IMR-90 (cell line): ENCODE measurements around the gene COL27A1. TPM values are rescaled to one million over a fixed set of nuclear protein-coding genes. Genes with fewer than 3 reads are reported as not detected.

Experiments used
- ATAC-seq: fragments of 200-7000 bp; cut with Tn5 transposase; 2 replicates; pipeline ENCODE4 v1.9.1; 2020; ENCODE audit warnings: low read depth, mild to moderate bottlenecking, moderate library complexity
- BruUV-seq: library from RNA; stranded (reverse); fragments of 400-500 nt; replicated peaks from 2 replicates; lab custom pipeline; 2021; lab: Mats Ljungman, UMichigan
- CTCF ChIA-PET: fragments of 300-600 bp; formaldehyde crosslinking; extraction: SDS; loops from one replicate; lab custom pipeline; 2021; ENCODE audit warnings: antibody characterized with exemption; lab: Yijun Ruan, JAX
- POLR2A ChIA-PET: fragments of 300-600 bp; sonication (Branson Sonifier 250); formaldehyde crosslinking; loops from one replicate; lab custom pipeline; 2022; ENCODE audit warnings: antibody characterized with exemption; ENCODE audit not compliant: unreplicated experiment; lab: Charles Lee
- DNase-seq: peaks from one replicate; pipeline ENCODE4 v3.0.0; 2013
- H2AFZ ChIP-seq: replicated peaks from 2 replicates; pipeline ENCODE3; 2013; ENCODE audit warnings: low read length, mild to moderate bottlenecking; ENCODE audit not compliant: poor library complexity
- H2AK5ac ChIP-seq: 2 replicates; pipeline ENCODE4 v1.6.1; 2013; ENCODE audit warnings: low read depth, low read length, inconsistent platforms
- H2AK9ac ChIP-seq: replicated peaks from 2 replicates; pipeline ENCODE3; 2013; ENCODE audit warnings: mild to moderate bottlenecking, low read depth, low read length, moderate library complexity; ENCODE audit not compliant: poor library complexity
- H2BK120ac ChIP-seq: 2 replicates; pipeline ENCODE4 v1.6.1; 2013; ENCODE audit warnings: low read depth, low read length, inconsistent platforms
- H2BK15ac ChIP-seq: 3 replicates; pipeline ENCODE4 v1.6.1; 2013; ENCODE audit warnings: low read depth, low read length, inconsistent platforms
- H2BK20ac ChIP-seq: 2 replicates; pipeline ENCODE4 v1.6.1; 2013; ENCODE audit warnings: low read depth, mild to moderate bottlenecking, inconsistent platforms, low read length, moderate library complexity
- H2BK5ac ChIP-seq: 2 replicates; pipeline ENCODE4 v1.6.1; 2013; ENCODE audit warnings: mild to moderate bottlenecking, low read depth, low read length, inconsistent platforms; ENCODE audit not compliant: poor library complexity, severe bottlenecking
- H3K14ac ChIP-seq: replicated peaks from 2 replicates; pipeline ENCODE4 v1.6.1; 2013; ENCODE audit warnings: low read depth, low read length, inconsistent platforms
- H3K18ac ChIP-seq: 2 replicates; pipeline ENCODE4 v1.6.1; 2013; ENCODE audit warnings: low read depth, low read length, control low read depth
- H3K23ac ChIP-seq: 2 replicates; pipeline ENCODE4 v1.6.1; 2013; ENCODE audit warnings: low read depth, low read length, inconsistent platforms
- H3K27ac ChIP-seq: 2 replicates; pipeline ENCODE4 v1.5.1; 2013; ENCODE audit warnings: mild to moderate bottlenecking, control low read depth, low read length; ENCODE audit not compliant: insufficient read depth
- H3K27me3 ChIP-seq: 2 replicates; pipeline ENCODE4 v1.6.1; 2013; ENCODE audit warnings: low read length; ENCODE audit not compliant: control insufficient read depth, insufficient read depth
- H3K36me3 ChIP-seq: 2 replicates; pipeline ENCODE4 v1.6.1; 2013; ENCODE audit warnings: low read length, mixed read lengths; ENCODE audit not compliant: control insufficient read depth, insufficient read depth
- H3K4ac ChIP-seq: 2 replicates; pipeline ENCODE4 v1.6.1; 2013; ENCODE audit warnings: low read depth, low read length, inconsistent platforms
- H3K4me1 ChIP-seq: 2 replicates; pipeline ENCODE4 v1.6.1; 2013; ENCODE audit warnings: low read length, mixed read lengths; ENCODE audit not compliant: control insufficient read depth, insufficient read depth
- H3K4me2 ChIP-seq: 2 replicates; pipeline ENCODE4 v1.6.1; 2013; ENCODE audit warnings: low read depth, mild to moderate bottlenecking, control low read depth, low read length, moderate library complexity
- H3K4me3 ChIP-seq: 2 replicates; pipeline ENCODE4 v1.5.1; 2013; ENCODE audit warnings: low read depth, mild to moderate bottlenecking, control low read depth, low read length, moderate library complexity; ENCODE audit not compliant: insufficient read depth
- H3K56ac ChIP-seq: 2 replicates; pipeline ENCODE4 v1.6.1; 2013; ENCODE audit warnings: low read length, inconsistent platforms; ENCODE audit not compliant: insufficient read depth; ENCODE audit errors: extremely low read depth
- H3K79me1 ChIP-seq, 2 experiments: 2 replicates each; pipeline ENCODE4 v1.6.1; 2013; ENCODE audit warnings: low read length in 2 of 2, inconsistent platforms in 1 of 2, low read depth in 1 of 2
- H3K9ac ChIP-seq: 2 replicates; pipeline ENCODE4 v1.6.1; 2013; ENCODE audit warnings: low read depth, low read length, control low read depth
- H3K9me1 ChIP-seq: 2 replicates; pipeline ENCODE4 v1.6.1; 2013; ENCODE audit warnings: low read length, inconsistent platforms; ENCODE audit not compliant: insufficient read depth
- H3K9me3 ChIP-seq: 2 replicates; pipeline ENCODE4 v1.6.1; 2013; ENCODE audit warnings: low read length; ENCODE audit not compliant: control insufficient read depth, insufficient read depth
- H4K20me1 ChIP-seq: 2 replicates; pipeline ENCODE4 v1.6.1; 2013; ENCODE audit warnings: low read length, inconsistent platforms; ENCODE audit not compliant: insufficient read depth
- H4K5ac ChIP-seq: 2 replicates; pipeline ENCODE4 v1.6.1; 2013; ENCODE audit warnings: mild to moderate bottlenecking, low read depth, low read length, control low read depth
- H4K8ac ChIP-seq, 2 experiments: 2 replicates each; pipeline ENCODE4 v1.6.1; 2013; ENCODE audit warnings: low read depth in 2 of 2, low read length in 2 of 2, control low read depth in 1 of 2, inconsistent platforms in 1 of 2
- H4K91ac ChIP-seq: 2 replicates; pipeline ENCODE4 v1.6.1; 2013; ENCODE audit warnings: low read depth, low read length, inconsistent platforms; ENCODE audit not compliant: insufficient read depth
- BHLHE40 ChIP-seq: fragments of 150-350 bp; IDR thresholded peaks from 2 replicates; pipeline ENCODE4 v1.6.1; 2016; ENCODE audit warnings: mild to moderate bottlenecking, low read depth, low read length
- CEBPB ChIP-seq: IDR thresholded peaks from 2 replicates; pipeline ENCODE4 v1.6.1; 2012; ENCODE audit warnings: low read depth, low read length, improper control_type of control experiment
- CHD1 ChIP-seq: IDR thresholded peaks from 2 replicates; pipeline ENCODE4 v1.6.1; 2012; ENCODE audit warnings: low read depth, low read length, improper control_type of control experiment
- FOS ChIP-seq: fragments of 150-350 bp; IDR thresholded peaks from 2 replicates; pipeline ENCODE4 v1.6.1; 2016; ENCODE audit warnings: low read depth, low read length
- MAFK ChIP-seq: IDR thresholded peaks from 2 replicates; pipeline ENCODE4 v1.6.1; 2012; ENCODE audit warnings: low read depth, low read length, improper control_type of control experiment
- MAZ ChIP-seq: IDR thresholded peaks from 2 replicates; pipeline ENCODE4 v1.6.1; 2012; ENCODE audit warnings: low read depth, mild to moderate bottlenecking, low read length, improper control_type of control experiment, moderate library complexity, borderline replicate concordance
- MXI1 ChIP-seq: IDR thresholded peaks from 2 replicates; pipeline ENCODE4 v1.6.1; 2012; ENCODE audit warnings: low read depth, mild to moderate bottlenecking, low read length, moderate library complexity, borderline replicate concordance
- NFE2L2 ChIP-seq: fragments of 150-350 bp; IDR thresholded peaks from 2 replicates; pipeline ENCODE4 v1.6.1; 2016; ENCODE audit warnings: low read depth, mild to moderate bottlenecking, low read length
- POLR2A ChIP-seq: IDR thresholded peaks from 2 replicates; pipeline ENCODE4 v1.6.1; 2012; ENCODE audit warnings: mild to moderate bottlenecking, low read depth, low read length
- RAD21 ChIP-seq: IDR thresholded peaks from 2 replicates; pipeline ENCODE4 v1.6.1; 2012; ENCODE audit warnings: low read length, improper control_type of control experiment
- RCOR1 ChIP-seq: IDR thresholded peaks from 2 replicates; pipeline ENCODE4 v1.6.1; 2012; ENCODE audit warnings: mild to moderate bottlenecking, low read length, improper control_type of control experiment; ENCODE audit not compliant: insufficient replicate concordance
- RFX5 ChIP-seq: IDR thresholded peaks from 2 replicates; pipeline ENCODE4 v1.8.0; 2012; ENCODE audit warnings: low read depth, mild to moderate bottlenecking, low read length, moderate library complexity
- SMC3 ChIP-seq: fragments of 150-350 bp; IDR thresholded peaks from 2 replicates; pipeline ENCODE4 v1.6.1; 2016; ENCODE audit warnings: low read depth, mild to moderate bottlenecking, antibody characterized with exemption, low read length, moderate library complexity
- WGBS, 2 experiments: methylation state at CpG; one replicate each; pipeline versions ENCODE4 v1.1.5 to v1.1.7; 2013; ENCODE audit warnings: missing lambda C conversion rate in 2 of 2; ENCODE audit not compliant: insufficient read length in 1 of 2; ENCODE audit errors: extremely low coverage in 2 of 2; 5-methylcytosine and 5-hydroxymethylcytosine counted together
- dilution Hi-C: fragments of 300-500 bp; cut with HindIII; formaldehyde crosslinking; loops from one replicate; pipeline ENCODE4 v1.14.3; 2018; ENCODE audit warnings: low sequenced_read_pairs; ENCODE audit not compliant: unreplicated experiment
- in situ Hi-C: fragments of 300-500 bp; cut with MboI; formaldehyde crosslinking; loops from 3 replicates; pipeline ENCODE4 v1.14.3; 2019; ENCODE audit warnings: low sequenced_read_pairs, inconsistent platforms, mixed read lengths
- intact Hi-C: fragments of 100-400 bp; cut with micrococcal nuclease; formaldehyde crosslinking; loops from 2 replicates; pipeline ENCODE4 v1.10.0; 2022
- polyA plus RNA-seq, 3 experiments: library from polyadenylated mRNA; depleted of rRNA; stranded (reverse); fragments of >200 nt; gene quantifications; 2 replicates each; pipeline ENCODE4 v1.2.3, GENCODE V29; 2012; ENCODE audit warnings: low replicate concordance in 1 of 3
- total RNA-seq: library from RNA; depleted of rRNA; stranded (reverse); fragments of >200 nt; gene quantifications from 2 replicates; pipeline ENCODE4 v1.2.3, GENCODE V29; 2012
- TF ChIP-seq, protein P1 (sequence below): fragments of 150-350 bp; IDR thresholded peaks from 2 replicates; pipeline ENCODE4 v1.6.1; 2017; ENCODE audit warnings: mild to moderate bottlenecking, antibody characterized with exemption, low read length, low read depth
- TF ChIP-seq, protein P2 (sequence below): conservative IDR thresholded peaks from 2 replicates; pipeline ENCODE4 v1.5.1; 2012; ENCODE audit warnings: mild to moderate bottlenecking, low read depth, low read length, improper control_type of control experiment

Gene COL27A1
- total and polyA plus RNA-seq, 2 of the 4 experiments (the other 2 are of a cell fraction): 3.2 to 18.3 TPM

DNA sequence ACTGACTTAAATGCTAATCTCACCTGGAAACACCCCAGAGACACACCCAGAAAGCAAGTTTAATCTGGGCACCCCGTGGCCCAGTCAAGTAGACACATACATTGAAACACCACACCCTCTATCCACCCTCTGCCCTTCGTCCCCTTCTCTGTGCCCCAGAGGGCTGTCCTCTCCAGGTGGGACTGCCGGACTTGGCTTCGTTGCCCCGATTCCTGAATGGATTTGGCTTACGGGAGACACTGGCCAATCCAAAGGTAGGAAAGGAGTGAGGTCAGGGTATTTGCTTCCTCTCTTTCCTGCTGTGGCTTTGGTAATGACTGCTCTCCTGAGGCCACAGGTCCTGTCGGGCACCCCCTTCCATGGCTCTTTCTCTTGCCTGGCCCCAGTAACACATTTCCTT, 25.2 kb upstream of the COL27A1 start:
- H4K91ac ChIP-seq: no peak overlapping the region
- H3K23ac ChIP-seq: no peak overlapping the region
- no peak overlapping the region for H3K14ac ChIP-seq
- ChIA-PET POLR2A (no interaction called here), CTCF (no interaction called here)
- no peak overlapping the region for H2BK5ac ChIP-seq
- H2BK20ac ChIP-seq: no peak overlapping the region
- H3K9me1 ChIP-seq: no peaks in the 10 kb centered on the region
- peaks cover 10% of the 10 kb centered on the region for H3K9me3 ChIP-seq
- H3K56ac ChIP-seq: no peak overlapping the region
- H2BK15ac ChIP-seq: no peak overlapping the region
- H3K27me3 ChIP-seq: peaks cover 69% of the 10 kb centered on the region
- no peaks in the 10 kb centered on the region for H3K79me1 ChIP-seq
- H3K4me3 ChIP-seq: no peak overlapping the region
- dilution Hi-C loops (no loop called here), intact Hi-C loops (no loop called here), in situ Hi-C loops (no loop called here)
- H4K5ac ChIP-seq: no peak overlapping the region
- 57% methylated on average over 1 of the region's 7 CpGs; no CpG with 5 or more reads in 1 of the 2 experiments for WGBS, 2 experiments
- H2AK9ac ChIP-seq: no peak overlapping the region
- TF ChIP-seq POLR2A (no peak), FOS (no peak), CEBPB (no peak), MAZ (no peak), CHD1 (no peak), RAD21 (no peak), NFE2L2 (no peak), BHLHE40 (no peak), MAFK (no peak), SMC3 (no peak), RCOR1 (no peak), MXI1 (no peak), RFX5 (no peak)
- TF ChIP-seq, protein P1, sequence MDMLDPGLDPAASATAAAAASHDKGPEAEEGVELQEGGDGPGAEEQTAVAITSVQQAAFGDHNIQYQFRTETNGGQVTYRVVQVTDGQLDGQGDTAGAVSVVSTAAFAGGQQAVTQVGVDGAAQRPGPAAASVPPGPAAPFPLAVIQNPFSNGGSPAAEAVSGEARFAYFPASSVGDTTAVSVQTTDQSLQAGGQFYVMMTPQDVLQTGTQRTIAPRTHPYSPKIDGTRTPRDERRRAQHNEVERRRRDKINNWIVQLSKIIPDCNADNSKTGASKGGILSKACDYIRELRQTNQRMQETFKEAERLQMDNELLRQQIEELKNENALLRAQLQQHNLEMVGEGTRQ: no peak
- TF ChIP-seq, protein P2, sequence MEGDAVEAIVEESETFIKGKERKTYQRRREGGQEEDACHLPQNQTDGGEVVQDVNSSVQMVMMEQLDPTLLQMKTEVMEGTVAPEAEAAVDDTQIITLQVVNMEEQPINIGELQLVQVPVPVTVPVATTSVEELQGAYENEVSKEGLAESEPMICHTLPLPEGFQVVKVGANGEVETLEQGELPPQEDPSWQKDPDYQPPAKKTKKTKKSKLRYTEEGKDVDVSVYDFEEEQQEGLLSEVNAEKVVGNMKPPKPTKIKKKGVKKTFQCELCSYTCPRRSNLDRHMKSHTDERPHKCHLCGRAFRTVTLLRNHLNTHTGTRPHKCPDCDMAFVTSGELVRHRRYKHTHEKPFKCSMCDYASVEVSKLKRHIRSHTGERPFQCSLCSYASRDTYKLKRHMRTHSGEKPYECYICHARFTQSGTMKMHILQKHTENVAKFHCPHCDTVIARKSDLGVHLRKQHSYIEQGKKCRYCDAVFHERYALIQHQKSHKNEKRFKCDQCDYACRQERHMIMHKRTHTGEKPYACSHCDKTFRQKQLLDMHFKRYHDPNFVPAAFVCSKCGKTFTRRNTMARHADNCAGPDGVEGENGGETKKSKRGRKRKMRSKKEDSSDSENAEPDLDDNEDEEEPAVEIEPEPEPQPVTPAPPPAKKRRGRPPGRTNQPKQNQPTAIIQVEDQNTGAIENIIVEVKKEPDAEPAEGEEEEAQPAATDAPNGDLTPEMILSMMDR: no peak
- H3K4me1 ChIP-seq: no peaks in the 10 kb centered on the region
- DNase-seq (no peak), ATAC-seq (no peak)
- H3K4me2 ChIP-seq: no peak overlapping the region
- H2AK5ac ChIP-seq: no peak overlapping the region
- H3K18ac ChIP-seq: no peak overlapping the region
- no peak overlapping the region for H2BK120ac ChIP-seq
- H3K4ac ChIP-seq: no peak overlapping the region
- no TSS peak for BruUV-seq
- H2AFZ ChIP-seq: no peak overlapping the region
- no peak overlapping the region for H4K8ac ChIP-seq
- no peaks in the 10 kb centered on the region for H4K20me1 ChIP-seq
- H3K36me3 ChIP-seq: no peaks in the 10 kb centered on the region
- no peak overlapping the region for H3K9ac ChIP-seq
- no peak overlapping the region for H3K27ac ChIP-seq
